GM13976 (cell line): Measurements from ENCODE around the gene BTG4.

Experiments used
- DNase-seq: peaks from one replicate; pipeline ENCODE4 v3.0.0; 2012; ENCODE audit warnings: low spot score
- in situ Hi-C: fragments of 300-500 bp; cut with MboI; formaldehyde crosslinking; loops from one replicate; pipeline ENCODE4 v1.12.0; 2022; ENCODE audit warnings: low sequenced_read_pairs, mixed read lengths, inconsistent platforms; ENCODE audit not compliant: unreplicated experiment
- TF ChIP-seq, protein P1 (sequence below): IDR thresholded peaks from 2 replicates; pipeline ENCODE4 v1.5.1; 2012; ENCODE audit warnings: borderline replicate concordance, mild to moderate bottlenecking; ENCODE audit not compliant: insufficient read depth; ENCODE audit errors: extremely low read depth, missing control alignments, control extremely low read depth

BTG4 gene

DNA sequence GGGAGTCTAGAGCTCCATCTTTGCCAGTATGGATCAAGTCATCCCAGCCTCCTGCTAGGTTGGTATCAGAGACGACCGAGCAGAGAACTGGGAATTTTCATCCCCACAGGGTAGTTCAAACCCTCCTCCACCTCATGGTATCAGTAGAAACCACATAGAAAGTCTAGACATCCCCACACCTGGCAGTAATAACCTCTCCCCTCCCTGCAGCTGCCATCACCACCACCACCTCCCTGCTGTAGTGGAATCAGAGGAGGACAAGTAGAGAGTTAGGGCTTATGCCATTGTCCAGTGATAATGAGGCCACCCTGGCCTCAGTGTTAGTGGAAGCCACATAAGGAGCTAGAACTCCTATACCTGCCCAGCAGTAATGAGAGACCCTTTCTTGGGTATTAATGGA, 34.3 kb downstream of the BTG4 start:
- DNase-seq: no peak
- TF ChIP-seq, protein P1, sequence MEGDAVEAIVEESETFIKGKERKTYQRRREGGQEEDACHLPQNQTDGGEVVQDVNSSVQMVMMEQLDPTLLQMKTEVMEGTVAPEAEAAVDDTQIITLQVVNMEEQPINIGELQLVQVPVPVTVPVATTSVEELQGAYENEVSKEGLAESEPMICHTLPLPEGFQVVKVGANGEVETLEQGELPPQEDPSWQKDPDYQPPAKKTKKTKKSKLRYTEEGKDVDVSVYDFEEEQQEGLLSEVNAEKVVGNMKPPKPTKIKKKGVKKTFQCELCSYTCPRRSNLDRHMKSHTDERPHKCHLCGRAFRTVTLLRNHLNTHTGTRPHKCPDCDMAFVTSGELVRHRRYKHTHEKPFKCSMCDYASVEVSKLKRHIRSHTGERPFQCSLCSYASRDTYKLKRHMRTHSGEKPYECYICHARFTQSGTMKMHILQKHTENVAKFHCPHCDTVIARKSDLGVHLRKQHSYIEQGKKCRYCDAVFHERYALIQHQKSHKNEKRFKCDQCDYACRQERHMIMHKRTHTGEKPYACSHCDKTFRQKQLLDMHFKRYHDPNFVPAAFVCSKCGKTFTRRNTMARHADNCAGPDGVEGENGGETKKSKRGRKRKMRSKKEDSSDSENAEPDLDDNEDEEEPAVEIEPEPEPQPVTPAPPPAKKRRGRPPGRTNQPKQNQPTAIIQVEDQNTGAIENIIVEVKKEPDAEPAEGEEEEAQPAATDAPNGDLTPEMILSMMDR: no peak

GRCh38 chr11:111476956-111477355, 35.2 kb downstream of the BTG4 start:
- TF ChIP-seq, protein P1: no peak

More for the DNA sequence above, 34.3 kb downstream of the BTG4 start:
- in situ Hi-C loops: no loop called here

GRCh38 chr11:111476366-111476765, 35.8 kb downstream of the BTG4 start:
- TF ChIP-seq, protein P1: no peak
- in situ Hi-C loops: no loop called here
- DNase-seq: no peak

More at GRCh38 chr11:111476956-111477355, 35.2 kb downstream of the BTG4 start:
- DNase-seq: no peak
- in situ Hi-C loops: no loop called here

- in situ Hi-C loops: no loop called here
- TF ChIP-seq, protein P1: no peak
- no peak for DNase-seq
These were observed 37.8 kb downstream of the BTG4 start for GRCh38 chr11:111474432-111474831.

GRCh38 chr11:111472228-111472627, 40.0 kb downstream of the BTG4 start:
- in situ Hi-C loops: no loop called here
- TF ChIP-seq, protein P1: no peak
- DNase-seq: no peak

DNA sequence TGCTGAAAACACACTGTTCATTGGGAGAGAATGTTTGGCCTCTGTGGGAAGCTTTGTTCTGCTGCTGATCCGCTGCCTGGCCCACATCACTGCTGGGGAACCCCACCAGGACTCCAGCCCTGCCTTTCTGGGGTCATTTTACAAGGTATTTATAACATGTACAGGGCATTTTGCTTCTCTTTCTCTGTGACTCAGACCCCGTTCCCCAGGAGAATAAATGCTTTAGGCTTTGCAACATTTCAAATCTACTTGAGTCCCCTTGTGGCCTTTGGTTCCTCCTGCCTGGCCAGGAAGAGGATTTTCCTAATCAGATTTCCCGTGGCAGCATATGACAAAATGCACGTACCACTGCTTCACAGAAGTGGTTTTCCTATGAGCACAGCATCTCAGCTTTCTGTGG, 43.0 kb downstream of the BTG4 start:
- TF ChIP-seq, protein P1: no peak
- in situ Hi-C loops: no loop called here
- no peak for DNase-seq

DNA sequence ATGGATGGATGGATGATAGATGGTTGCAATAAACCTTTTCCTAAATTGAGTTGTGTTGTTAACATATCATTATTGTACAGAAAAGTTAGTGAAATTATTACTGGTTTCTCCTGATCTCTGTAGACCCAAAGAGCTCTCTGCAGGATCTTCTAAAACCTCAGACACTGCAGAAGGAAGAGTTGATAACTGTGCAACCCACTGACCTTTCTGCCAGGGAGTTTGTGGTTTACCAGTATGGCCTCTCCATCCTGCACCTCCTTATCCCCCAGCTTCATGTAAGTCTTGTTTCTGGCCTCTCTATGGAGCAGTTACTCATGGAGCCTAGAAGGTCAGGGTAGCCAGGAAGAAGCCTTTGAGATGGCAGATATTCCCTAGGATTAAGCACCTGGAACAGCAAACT, 45.6 kb downstream of the BTG4 start:
- TF ChIP-seq, protein P1: no peak
- DNase-seq: no peak
- in situ Hi-C loops: no loop called here
